ENCODE results near the gene HMGN3.

DNA sequence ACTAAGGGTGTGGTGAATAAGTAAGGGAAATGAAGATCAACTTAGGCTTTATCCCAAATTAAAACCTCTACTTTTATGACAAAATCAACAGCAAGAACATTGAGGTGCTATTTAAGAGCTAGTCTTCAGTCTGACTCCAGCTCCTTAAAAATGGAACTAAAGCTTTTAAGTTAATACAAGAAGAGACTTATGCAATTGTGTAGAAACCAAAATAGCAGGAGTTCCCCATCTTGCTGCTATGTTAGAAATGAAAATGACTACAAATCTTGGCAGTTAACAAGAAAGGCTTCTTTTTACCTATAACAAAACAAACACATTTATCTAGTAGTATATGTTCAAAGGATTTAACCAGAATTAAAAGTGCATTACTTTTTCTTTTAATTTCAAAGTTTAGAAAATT is 25.7 kb downstream of the HMGN3 start:
- TF ChIP-seq, protein P1, sequence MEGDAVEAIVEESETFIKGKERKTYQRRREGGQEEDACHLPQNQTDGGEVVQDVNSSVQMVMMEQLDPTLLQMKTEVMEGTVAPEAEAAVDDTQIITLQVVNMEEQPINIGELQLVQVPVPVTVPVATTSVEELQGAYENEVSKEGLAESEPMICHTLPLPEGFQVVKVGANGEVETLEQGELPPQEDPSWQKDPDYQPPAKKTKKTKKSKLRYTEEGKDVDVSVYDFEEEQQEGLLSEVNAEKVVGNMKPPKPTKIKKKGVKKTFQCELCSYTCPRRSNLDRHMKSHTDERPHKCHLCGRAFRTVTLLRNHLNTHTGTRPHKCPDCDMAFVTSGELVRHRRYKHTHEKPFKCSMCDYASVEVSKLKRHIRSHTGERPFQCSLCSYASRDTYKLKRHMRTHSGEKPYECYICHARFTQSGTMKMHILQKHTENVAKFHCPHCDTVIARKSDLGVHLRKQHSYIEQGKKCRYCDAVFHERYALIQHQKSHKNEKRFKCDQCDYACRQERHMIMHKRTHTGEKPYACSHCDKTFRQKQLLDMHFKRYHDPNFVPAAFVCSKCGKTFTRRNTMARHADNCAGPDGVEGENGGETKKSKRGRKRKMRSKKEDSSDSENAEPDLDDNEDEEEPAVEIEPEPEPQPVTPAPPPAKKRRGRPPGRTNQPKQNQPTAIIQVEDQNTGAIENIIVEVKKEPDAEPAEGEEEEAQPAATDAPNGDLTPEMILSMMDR (IDR thresholded peaks at IDR 0.05 in 4 of 5, conservative IDR thresholded peaks at IDR 0.05 in 1 of 5) = no peak
- no peak for TF ChIP-seq POLR2A (IDR thresholded peaks at IDR 0.05)

Data from gastrocnemius medialis (tissue), 4 donors.